Neural progenitor cell (in vitro differentiated cells): ENCODE measurements around the gene MED13L.
A peak's percentile ranks its signal among the peaks of the same experiment; 100 is the strongest.

ENCODE experiments used
- EZH2 ChIP-seq: fragments of 200-600 bp; sonication (generic); IDR thresholded peaks from 2 replicates; pipeline ENCODE4 v1.6.1; 2017; ENCODE audit warnings: antibody characterized with exemption, mild to moderate bottlenecking, moderate library complexity
- TF ChIP-seq, protein P1 (sequence below): fragments of 200-600 bp; sonication (generic); IDR thresholded peaks from 2 replicates; pipeline ENCODE4 v1.5.1; 2017; ENCODE audit warnings: antibody characterized with exemption, mild to moderate bottlenecking

DNA sequence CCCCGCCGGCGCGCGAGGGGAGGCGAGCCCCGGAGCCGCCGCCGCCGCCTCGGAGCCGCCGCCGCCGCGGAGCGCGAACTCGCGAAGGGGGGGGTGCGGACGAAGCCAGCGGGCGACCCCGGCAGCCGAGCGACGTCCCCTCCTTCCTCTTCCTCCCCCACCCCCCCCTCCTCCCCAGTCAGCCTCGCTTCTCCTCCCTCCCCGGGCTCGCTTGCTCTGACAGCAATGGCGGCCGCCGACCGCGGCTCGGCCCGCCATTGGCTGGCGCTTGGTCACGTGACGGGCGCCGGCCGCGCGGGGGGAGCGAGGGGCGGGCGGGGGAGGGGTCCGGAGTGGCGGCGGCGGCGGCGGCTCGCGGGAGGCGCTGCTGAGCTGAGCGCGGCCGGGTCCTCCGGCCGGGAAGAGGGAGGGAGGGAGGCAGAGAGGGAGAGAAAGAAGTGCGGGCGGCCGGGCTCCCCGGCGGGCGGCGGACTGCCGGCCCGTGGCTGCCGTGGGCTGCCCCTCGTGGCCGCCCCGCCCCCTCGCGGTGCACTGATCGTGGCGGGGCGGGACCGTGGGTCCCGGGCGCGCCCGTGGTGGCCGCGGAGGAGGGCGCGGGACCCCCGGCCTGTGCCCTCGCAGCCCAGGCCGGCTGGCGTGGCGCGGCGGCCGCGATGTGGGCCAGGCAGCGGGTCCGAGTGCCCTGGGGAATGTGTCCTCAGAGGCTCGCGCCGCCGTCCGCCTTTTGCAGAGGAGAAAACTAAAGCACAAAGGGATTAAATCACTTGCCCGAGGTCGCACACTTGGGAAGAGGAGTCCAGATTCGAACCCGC lies at the start of gene MED13L:
- TF ChIP-seq EZH2 = no peak
- TF ChIP-seq, protein P1, sequence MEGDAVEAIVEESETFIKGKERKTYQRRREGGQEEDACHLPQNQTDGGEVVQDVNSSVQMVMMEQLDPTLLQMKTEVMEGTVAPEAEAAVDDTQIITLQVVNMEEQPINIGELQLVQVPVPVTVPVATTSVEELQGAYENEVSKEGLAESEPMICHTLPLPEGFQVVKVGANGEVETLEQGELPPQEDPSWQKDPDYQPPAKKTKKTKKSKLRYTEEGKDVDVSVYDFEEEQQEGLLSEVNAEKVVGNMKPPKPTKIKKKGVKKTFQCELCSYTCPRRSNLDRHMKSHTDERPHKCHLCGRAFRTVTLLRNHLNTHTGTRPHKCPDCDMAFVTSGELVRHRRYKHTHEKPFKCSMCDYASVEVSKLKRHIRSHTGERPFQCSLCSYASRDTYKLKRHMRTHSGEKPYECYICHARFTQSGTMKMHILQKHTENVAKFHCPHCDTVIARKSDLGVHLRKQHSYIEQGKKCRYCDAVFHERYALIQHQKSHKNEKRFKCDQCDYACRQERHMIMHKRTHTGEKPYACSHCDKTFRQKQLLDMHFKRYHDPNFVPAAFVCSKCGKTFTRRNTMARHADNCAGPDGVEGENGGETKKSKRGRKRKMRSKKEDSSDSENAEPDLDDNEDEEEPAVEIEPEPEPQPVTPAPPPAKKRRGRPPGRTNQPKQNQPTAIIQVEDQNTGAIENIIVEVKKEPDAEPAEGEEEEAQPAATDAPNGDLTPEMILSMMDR = peak; percentile 44
